Liver (tissue), 9 donors: Measurements from ENCODE around the gene ZBTB4. TPM values are rescaled to one million over a fixed set of nuclear protein-coding genes. Genes with fewer than 3 reads are reported as not detected.
A peak's percentile ranks its signal among the peaks of the same experiment; 100 is the strongest.

ENCODE experiments used
- DNase-seq: peaks from one replicate; pipeline ENCODE4 v3.0.0-alpha.2; 2017; ENCODE audit warnings: low spot score
- H3K27ac ChIP-seq, 2 donors: one replicate each; pipeline ENCODE4 v1.7.0; 2013; ENCODE audit warnings: inconsistent platforms in 2 of 2, low read length in 2 of 2, control low read depth in 1 of 2, low read depth in 1 of 2, mild to moderate bottlenecking in 1 of 2
- H3K27me3 ChIP-seq, 4 donors: one replicate each; pipeline versions ENCODE4 v1.6.1 to v1.7.0; 2013; ENCODE audit warnings: low read length in 3 of 4, inconsistent platforms in 1 of 4, mild to moderate bottlenecking in 1 of 4, moderate library complexity in 1 of 4; ENCODE audit not compliant: control insufficient read depth in 4 of 4, insufficient read depth in 4 of 4
- H3K36me3 ChIP-seq, 4 donors: one replicate each; pipeline versions ENCODE4 v1.6.1 to v1.7.0; 2013; ENCODE audit warnings: low read length in 3 of 4, mild to moderate bottlenecking in 3 of 4, low read depth in 1 of 4, moderate library complexity in 1 of 4; ENCODE audit not compliant: control insufficient read depth in 4 of 4, insufficient read depth in 3 of 4
- H3K4me1 ChIP-seq, 4 donors: one replicate each; pipeline versions ENCODE4 v1.6.1 to v1.7.0; 2013; ENCODE audit warnings: low read length in 3 of 4, mild to moderate bottlenecking in 3 of 4, moderate library complexity in 1 of 4; ENCODE audit not compliant: control insufficient read depth in 4 of 4, insufficient read depth in 4 of 4
- H3K4me3 ChIP-seq, 3 donors: one replicate each; pipeline versions ENCODE4 v1.6.1 to v1.7.0; 2013; ENCODE audit warnings: low read length in 3 of 3, control low read depth in 1 of 3, low read depth in 1 of 3, mild to moderate bottlenecking in 1 of 3
- H3K9ac ChIP-seq, 2 donors: one replicate each; pipeline ENCODE4 v1.7.0; 2013; ENCODE audit warnings: low read length in 2 of 2, mild to moderate bottlenecking in 2 of 2, moderate library complexity in 2 of 2, control low read depth in 1 of 2, low read depth in 1 of 2
- H3K9me3 ChIP-seq, 4 donors: one replicate each; pipeline versions ENCODE4 v1.6.1 to v1.7.0; 2013; ENCODE audit warnings: low read length in 3 of 4; ENCODE audit not compliant: control insufficient read depth in 4 of 4
- CTCF ChIP-seq: fragments of 150-350 bp; IDR thresholded peaks from 2 replicates; pipeline ENCODE4 v1.5.1; 2017; ENCODE audit warnings: improper control_type of control experiment, low read depth, low read length; ENCODE audit not compliant: missing input control
- EGR1 ChIP-seq, 2 donors: IDR thresholded peaks; 2 replicates each; pipeline ENCODE4 v1.6.1; 2016 to 2018; ENCODE audit warnings: antibody characterized with exemption in 2 of 2, low read depth in 2 of 2
- FOXA1 ChIP-seq: IDR thresholded peaks from 2 replicates; pipeline ENCODE4 v1.6.1; 2016; ENCODE audit warnings: antibody characterized with exemption
- FOXA2 ChIP-seq: IDR thresholded peaks from 2 replicates; pipeline ENCODE4 v1.6.1; 2016; ENCODE audit warnings: antibody characterized with exemption
- HNF4A ChIP-seq, 2 donors: conservative IDR thresholded peaks; 2 replicates each; pipeline ENCODE4 v1.6.1; 2016; ENCODE audit warnings: antibody characterized with exemption in 2 of 2, mild to moderate bottlenecking in 2 of 2
- HNF4G ChIP-seq: IDR thresholded peaks from 2 replicates; pipeline ENCODE4 v1.6.1; 2016; ENCODE audit warnings: antibody characterized with exemption
- MAX ChIP-seq: IDR thresholded peaks from 2 replicates; pipeline ENCODE4 v1.6.1; 2016; ENCODE audit warnings: antibody characterized with exemption
- NR2F2 ChIP-seq: IDR thresholded peaks from 2 replicates; pipeline ENCODE4 v1.6.1; 2016; ENCODE audit warnings: antibody characterized with exemption
- RAD21 ChIP-seq, 2 donors: IDR thresholded peaks; 2 replicates each; pipeline ENCODE4 v1.6.1; 2016; ENCODE audit warnings: antibody characterized with exemption in 2 of 2, mild to moderate bottlenecking in 2 of 2
- REST ChIP-seq: IDR thresholded peaks from 2 replicates; pipeline ENCODE4 v1.6.1; 2016; ENCODE audit warnings: antibody characterized with exemption, mild to moderate bottlenecking
- RXRA ChIP-seq, 2 donors: IDR thresholded peaks; 2 replicates each; pipeline ENCODE4 v1.6.1; 2017 to 2018; ENCODE audit warnings: antibody characterized with exemption in 2 of 2, mild to moderate bottlenecking in 1 of 2
- SP1 ChIP-seq: IDR thresholded peaks from 2 replicates; pipeline ENCODE4 v1.6.1; 2018; ENCODE audit warnings: antibody characterized with exemption, mild to moderate bottlenecking
- YY1 ChIP-seq: IDR thresholded peaks from 2 replicates; pipeline ENCODE4 v1.6.1; 2016; ENCODE audit warnings: antibody characterized with exemption, mild to moderate bottlenecking
- WGBS: extraction: QIAGEN DNeasy Blood & Tissue Kit; methylation state at CpG from one replicate; pipeline ENCODE4 v1.1.7; 2013; 5-methylcytosine and 5-hydroxymethylcytosine counted together
- polyA plus RNA-seq, 2 donors: library from polyadenylated mRNA; stranded (reverse) in 1 of 2; unstranded in 1 of 2; fragments of 200-250 nt in 1 of 2; fragments of >200 nt in 1 of 2; fragmentation: Nextera tagmentation in 1 of 2; extraction: Ambion mirVana in 1 of 2; gene quantifications; one replicate each; pipeline versions ENCODE4 v1.2.1 to v1.2.3, GENCODE V29; 2013 to 2015
- total RNA-seq, 2 donors: library from RNA; depleted of rRNA; stranded (reverse); fragments of >200 nt; gene quantifications; one replicate each; pipeline ENCODE4 v1.2.3, GENCODE V29; 2014
- donor health status: healthy.
- donor health status: healthy.
- donor health status: healthy.
- donor health status: healthy.
- donor health status: healthy.

ZBTB4 gene, protein sequence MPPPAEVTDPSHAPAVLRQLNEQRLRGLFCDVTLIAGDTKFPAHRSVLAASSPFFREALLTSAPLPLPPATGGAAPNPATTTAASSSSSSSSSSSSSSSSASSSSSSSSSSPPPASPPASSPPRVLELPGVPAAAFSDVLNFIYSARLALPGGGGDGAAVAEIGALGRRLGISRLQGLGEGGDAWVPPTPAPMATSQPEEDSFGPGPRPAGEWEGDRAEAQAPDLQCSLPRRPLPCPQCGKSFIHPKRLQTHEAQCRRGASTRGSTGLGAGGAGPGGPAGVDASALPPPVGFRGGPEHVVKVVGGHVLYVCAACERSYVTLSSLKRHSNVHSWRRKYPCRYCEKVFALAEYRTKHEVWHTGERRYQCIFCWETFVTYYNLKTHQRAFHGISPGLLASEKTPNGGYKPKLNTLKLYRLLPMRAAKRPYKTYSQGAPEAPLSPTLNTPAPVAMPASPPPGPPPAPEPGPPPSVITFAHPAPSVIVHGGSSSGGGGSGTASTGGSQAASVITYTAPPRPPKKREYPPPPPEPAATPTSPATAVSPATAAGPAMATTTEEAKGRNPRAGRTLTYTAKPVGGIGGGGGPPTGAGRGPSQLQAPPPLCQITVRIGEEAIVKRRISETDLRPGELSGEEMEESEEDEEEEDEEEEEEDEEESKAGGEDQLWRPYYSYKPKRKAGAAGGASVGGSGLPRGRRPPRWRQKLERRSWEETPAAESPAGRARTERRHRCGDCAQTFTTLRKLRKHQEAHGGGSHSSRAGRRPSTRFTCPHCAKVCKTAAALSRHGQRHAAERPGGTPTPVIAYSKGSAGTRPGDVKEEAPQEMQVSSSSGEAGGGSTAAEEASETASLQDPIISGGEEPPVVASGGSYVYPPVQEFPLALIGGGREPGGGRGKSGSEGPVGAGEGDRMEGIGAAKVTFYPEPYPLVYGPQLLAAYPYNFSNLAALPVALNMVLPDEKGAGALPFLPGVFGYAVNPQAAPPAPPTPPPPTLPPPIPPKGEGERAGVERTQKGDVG
- total RNA-seq = 1 to 10 TPM; 4.6 to 6.0 TPM
- 1 to 10 TPM; 1.5 to 5.7 TPM for polyA plus RNA-seq

DNA sequence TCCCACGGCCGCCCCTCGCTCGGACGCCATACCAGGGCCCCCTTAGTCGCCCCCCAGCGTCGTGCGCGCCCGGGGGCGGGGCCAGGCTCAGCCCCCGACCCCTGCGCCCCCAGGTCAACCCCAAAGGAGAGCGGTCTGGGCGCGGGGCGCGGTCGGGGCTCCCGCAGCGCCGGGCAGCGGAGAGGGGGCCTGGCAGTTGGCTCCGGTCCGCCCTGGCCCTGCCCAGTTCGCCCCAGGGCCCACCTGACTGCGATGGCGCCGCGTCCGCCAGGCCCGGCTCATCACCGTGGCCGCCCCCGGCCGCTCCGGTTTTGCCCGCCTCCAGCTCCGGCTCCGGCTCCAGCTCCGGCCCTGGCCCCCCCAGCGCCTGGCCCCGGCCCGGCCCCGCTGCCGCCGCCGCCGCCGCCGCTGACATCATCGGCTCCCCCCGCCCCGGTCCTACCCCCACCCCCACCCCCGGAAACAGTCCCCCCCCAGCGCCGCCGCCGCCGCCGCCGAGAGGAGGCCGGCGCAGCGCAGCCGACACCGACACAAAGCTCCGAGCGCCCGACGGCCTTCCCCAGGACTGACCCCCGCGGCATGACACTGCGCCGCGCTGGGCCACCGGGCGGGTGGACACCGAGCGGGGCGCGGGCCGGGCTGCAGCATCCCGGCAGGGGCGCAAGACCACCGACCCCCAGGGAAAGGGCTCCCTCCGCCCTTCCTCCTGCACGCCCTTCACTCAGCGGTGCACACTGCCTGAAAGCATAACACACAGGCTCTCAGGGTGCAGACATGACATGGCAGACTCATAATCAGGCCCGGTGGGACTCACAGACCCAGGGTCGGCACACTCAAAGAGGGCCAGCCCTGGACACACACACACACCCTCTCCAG, at the start of gene ZBTB4:
Gene ZBTB4, minus strand, starts transcription at position 419 of the 876 bp plus-strand sequence. CDS start 12,830 bp downstream, outside the sequence.
- no peaks in the 10 kb centered on the region for H3K27me3 ChIP-seq
- TF ChIP-seq HNF4G (no peak), HNF4A (conservative IDR thresholded peaks at IDR 0.05) (no peak), YY1 (no peak), RAD21 (IDR thresholded peaks at IDR 0.05) (no peak), MAX (no peak), REST (no peak), SP1 (no peak), FOXA2 (no peak), NR2F2 (no peak), RXRA (IDR thresholded peaks at IDR 0.05) (no peak), FOXA1 (no peak), EGR1 (IDR thresholded peaks at IDR 0.05; ENCODE audit: low read depth in 2 of 2) (no peak), CTCF (no peak)
- no peaks in the 10 kb centered on the region for H3K36me3 ChIP-seq
- WGBS = under 1% methylated on average over 92 of the region's 92 CpGs
- peak within 1 kb of the TSS; percentile 83 to 87 for H3K9ac ChIP-seq
- H3K4me3 ChIP-seq = peak within 1 kb of the TSS; percentile 60 to 96 (median 80)
- H3K27ac ChIP-seq = peak within 1 kb of the TSS; percentile 96 to 97
- no peaks in the 10 kb centered on the region for H3K9me3 ChIP-seq
- H3K4me1 ChIP-seq = peaks cover 12 to 52% (median 37%) of the 10 kb centered on the region in 4 donors
- peak; percentile 64 for DNase-seq
